Osteoblast (primary cell): ENCODE results near the gene HS2ST1. TPM values are rescaled to one million over a fixed set of nuclear protein-coding genes. Genes with fewer than 3 reads are reported as not detected.

Experiments
- DNase-seq: peaks from one replicate; pipeline ENCODE4 v3.0.0; 2011; ENCODE audit warnings: low spot score, mixed read lengths; ENCODE audit not compliant: insufficient read length; ENCODE audit errors: missing footprints
- H2AFZ ChIP-seq: 2 replicates; pipeline ENCODE4 v1.6.0; 2011; ENCODE audit warnings: mild to moderate bottlenecking, low read length
- H3K27ac ChIP-seq: 2 replicates; pipeline ENCODE4 v1.5.1; 2011; ENCODE audit warnings: mild to moderate bottlenecking, low read depth, low read length, moderate library complexity
- H3K27me3 ChIP-seq: 2 replicates; pipeline ENCODE4 v1.6.0; 2012; ENCODE audit warnings: mild to moderate bottlenecking, control low read depth, inconsistent platforms, low read length, moderate library complexity; ENCODE audit not compliant: insufficient read depth
- H3K36me3 ChIP-seq: 2 replicates; pipeline ENCODE4 v1.5.1; 2011; ENCODE audit warnings: mild to moderate bottlenecking, low read length, control low read depth, moderate library complexity; ENCODE audit not compliant: insufficient read depth
- H3K4me1 ChIP-seq: 2 replicates; pipeline ENCODE4 v1.5.1; 2011; ENCODE audit warnings: mild to moderate bottlenecking, low read length, control low read depth, moderate library complexity; ENCODE audit not compliant: insufficient read depth
- H3K4me2 ChIP-seq: 2 replicates; pipeline ENCODE4 v1.6.0; 2011; ENCODE audit warnings: mild to moderate bottlenecking, low read length; ENCODE audit not compliant: insufficient read depth
- H3K4me3 ChIP-seq: fragments of 200-600 bp; sonication (generic); 3 replicates; pipeline ENCODE4 v1.5.1; 2012; ENCODE audit warnings: mild to moderate bottlenecking, low read length, inconsistent platforms; ENCODE audit not compliant: insufficient read depth
- H3K79me2 ChIP-seq: 2 replicates; pipeline ENCODE4 v1.6.0; 2012; ENCODE audit warnings: mild to moderate bottlenecking, low read length, control low read depth, inconsistent platforms; ENCODE audit not compliant: insufficient read depth
- H3K9me3 ChIP-seq: 2 replicates; pipeline ENCODE4 v1.5.1; 2011; ENCODE audit warnings: low read depth, low read length, control low read depth
- H4K20me1 ChIP-seq: 2 replicates; pipeline ENCODE4 v1.6.0; 2012; ENCODE audit warnings: mild to moderate bottlenecking, low read length, control low read depth; ENCODE audit not compliant: insufficient read depth
- CTCF ChIP-seq: IDR thresholded peaks from 2 replicates; pipeline ENCODE4 v1.5.1; 2011; ENCODE audit warnings: mild to moderate bottlenecking, low read depth, low read length, moderate library complexity; ENCODE audit errors: extremely low read depth
- total RNA-seq: library from RNA; depleted of rRNA; stranded (reverse); fragments of >200 nt; gene quantifications from 2 replicates; pipeline ENCODE4 v1.2.3, GENCODE V29; 2012

Gene HS2ST1
- total RNA-seq, 1 donor: 20.3 TPM

- Histone ChIP-seq H3K79me2 (peaks cover 3% of the 10 kb centered on the region), H3K4me1 (no peaks in the 10 kb centered on the region), H3K27me3 (no peaks in the 10 kb centered on the region), H2AFZ (no peak overlapping the region), H3K4me3 (no peak overlapping the region), H3K4me2 (no peak overlapping the region), H3K27ac (no peak overlapping the region), H3K9me3 (no peaks in the 10 kb centered on the region), H3K36me3 (no peaks in the 10 kb centered on the region), H4K20me1 (peaks cover 2% of the 10 kb centered on the region)
- DNase-seq: no peak
- TF ChIP-seq CTCF: no peak
Observed at GRCh38 chr1:87072411-87072810, 158.0 kb downstream of the HS2ST1 start.

GRCh38 chr1:87072904-87073303, 158.5 kb downstream of the HS2ST1 start:
- TF ChIP-seq CTCF: no peak
- Histone ChIP-seq H3K4me1 (no peaks in the 10 kb centered on the region), H3K36me3 (no peaks in the 10 kb centered on the region), H2AFZ (no peak overlapping the region), H3K4me2 (no peak overlapping the region), H3K9me3 (no peaks in the 10 kb centered on the region), H4K20me1 (peaks cover 2% of the 10 kb centered on the region), H3K79me2 (peaks cover 3% of the 10 kb centered on the region), H3K27me3 (no peaks in the 10 kb centered on the region), H3K4me3 (no peak overlapping the region), H3K27ac (no peak overlapping the region)
- no peak for DNase-seq

- no peak for TF ChIP-seq CTCF
- peak; percentile 37 for DNase-seq
- H3K4me1 ChIP-seq: no peaks in the 10 kb centered on the region
- no peaks in the 10 kb centered on the region for H4K20me1 ChIP-seq
- no peaks in the 10 kb centered on the region for H3K9me3 ChIP-seq
- H2AFZ ChIP-seq: no peak overlapping the region
- no peak overlapping the region for H3K4me3 ChIP-seq
- peaks cover 3% of the 10 kb centered on the region for H3K79me2 ChIP-seq
- no peaks in the 10 kb centered on the region for H3K27me3 ChIP-seq
- no peaks in the 10 kb centered on the region for H3K36me3 ChIP-seq
- no peak overlapping the region for H3K27ac ChIP-seq
- H3K4me2 ChIP-seq: no peak overlapping the region
Observed at GRCh38 chr1:87074001-87074795, 159.8 kb downstream of the HS2ST1 start.

- Histone ChIP-seq H3K36me3 (no peaks in the 10 kb centered on the region), H3K4me1 (no peaks in the 10 kb centered on the region), H3K79me2 (no peaks in the 10 kb centered on the region), H2AFZ (no peak overlapping the region), H4K20me1 (no peaks in the 10 kb centered on the region), H3K4me2 (no peak overlapping the region), H3K27ac (no peak overlapping the region), H3K4me3 (no peak overlapping the region), H3K9me3 (no peaks in the 10 kb centered on the region), H3K27me3 (no peaks in the 10 kb centered on the region)
- no peak for DNase-seq
- TF ChIP-seq CTCF: no peak
Observed at GRCh38 chr1:87077959-87078639, 163.7 kb downstream of the HS2ST1 start.
